ENCODE measurements around the gene LRP3.
"Not testable (repeated sequence)": the region's sequence is repeated elsewhere in the genome, so short reads cannot be mapped to it uniquely, and the experiment has no call there.

Gene LRP3

DNA sequence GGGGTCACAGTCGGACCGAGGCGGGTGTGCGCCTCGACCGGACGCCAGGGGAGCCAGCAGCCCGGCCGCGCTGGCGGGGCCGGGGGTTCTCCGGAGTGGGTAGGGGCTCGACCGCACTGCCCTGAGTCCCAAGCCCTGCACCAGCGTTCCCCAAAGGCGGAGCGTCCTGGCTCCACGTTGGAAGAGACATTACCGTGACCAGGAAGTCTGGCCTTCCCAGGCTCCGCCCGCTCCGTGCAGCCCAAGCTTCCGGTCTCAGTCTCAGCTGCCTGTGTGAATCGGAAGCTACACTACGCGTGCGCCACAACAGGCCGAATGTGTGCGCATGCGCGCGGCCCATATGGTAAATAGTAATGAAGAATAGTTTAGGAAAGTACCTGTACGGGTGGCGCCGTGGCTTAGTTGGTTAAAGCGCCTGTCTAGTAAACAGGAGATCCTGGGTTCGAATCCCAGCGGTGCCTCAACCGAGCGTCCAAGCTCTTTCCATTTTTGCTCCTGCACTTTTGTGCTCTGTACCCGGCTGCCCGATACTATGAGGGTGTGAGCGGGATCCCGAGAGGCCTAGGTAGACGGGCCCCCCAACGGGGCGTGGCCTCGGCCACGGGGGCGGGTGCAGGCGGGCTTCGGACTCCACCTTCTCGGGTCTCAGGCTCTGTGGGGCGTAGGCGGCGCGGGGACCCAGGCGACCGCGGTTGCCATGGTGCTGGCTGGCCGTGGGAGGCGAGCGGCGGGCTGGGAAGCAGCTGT lies 17.3 kb upstream of the LRP3 start:
- DNase-seq, result peak; percentile 100

DNA sequence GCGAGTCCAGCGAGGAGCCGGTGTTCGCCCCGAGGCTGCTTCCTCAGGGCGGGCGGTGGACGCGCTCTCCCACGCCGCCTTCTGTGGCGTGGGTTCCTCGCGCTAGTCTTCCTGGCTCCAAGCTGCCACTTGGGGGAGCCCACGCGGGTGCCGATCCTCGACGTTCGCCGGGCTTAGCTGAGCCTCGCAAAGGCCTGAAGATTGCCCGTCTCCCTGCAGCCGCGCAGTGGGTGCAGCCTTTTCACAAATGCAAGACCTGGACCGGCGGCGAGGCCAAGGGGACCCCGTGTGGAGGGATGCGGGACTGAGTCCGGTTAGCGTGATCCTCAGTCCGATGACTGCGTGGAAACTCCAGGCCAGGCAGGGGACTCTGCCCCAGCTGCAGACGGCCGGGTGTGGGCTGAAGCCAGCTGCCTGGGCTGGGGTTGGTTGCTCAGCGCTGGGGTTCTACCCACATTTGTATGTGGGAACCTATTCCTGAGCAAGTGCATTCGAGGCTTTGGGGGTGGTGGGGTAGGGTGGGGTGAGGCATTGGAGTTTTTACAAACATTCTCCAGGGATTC lies 16.6 kb upstream of the LRP3 start:
- no peak for DNase-seq

- no peak for DNase-seq
Measured at GRCh38 chr19:33186431-33187182, 7.5 kb upstream of the LRP3 start.

DNA sequence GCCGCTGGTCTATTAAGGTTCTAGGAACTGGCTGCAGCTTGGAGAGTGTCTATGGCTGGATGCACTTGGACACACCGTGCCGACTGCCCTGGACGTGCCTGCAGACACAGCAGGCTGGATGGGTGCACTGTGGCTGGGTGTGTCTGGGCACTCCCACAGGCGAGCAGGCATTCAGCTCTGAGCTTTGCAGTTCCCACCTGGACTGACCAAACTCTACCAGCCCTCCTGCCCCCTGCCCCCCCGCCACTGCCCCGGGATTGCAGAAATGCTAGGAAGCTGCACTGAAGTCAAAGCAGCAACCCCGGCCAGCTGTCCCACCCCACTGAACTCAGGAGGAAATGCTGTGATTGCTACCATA lies 7.0 kb upstream of the LRP3 start:
- DNase-seq, result no peak

GRCh38 chr19:33189453-33189852 lies 4.7 kb upstream of the LRP3 start:
- no peak for DNase-seq

DNA sequence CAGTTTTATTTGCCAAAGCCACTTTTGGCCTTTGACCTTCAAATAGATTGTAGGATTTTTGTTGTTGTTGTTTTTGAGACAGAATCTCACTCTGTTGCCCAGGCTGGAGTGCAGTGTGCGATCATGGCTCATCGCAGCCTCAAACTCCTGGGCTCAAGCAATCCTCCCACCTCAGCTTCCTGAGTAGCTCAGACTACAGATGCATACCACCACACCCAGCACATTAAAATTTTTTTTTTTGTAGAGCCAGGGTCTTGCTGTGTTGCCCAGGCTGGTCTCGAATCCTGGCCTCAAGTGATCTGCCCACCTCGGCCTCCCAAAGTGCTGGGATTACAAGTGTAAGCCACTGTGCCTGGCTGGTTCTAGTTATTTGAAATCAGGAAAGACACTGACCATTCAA lies 3.0 kb upstream of the LRP3 start:
- DNase-seq, result not testable (repeated sequence)

DNA sequence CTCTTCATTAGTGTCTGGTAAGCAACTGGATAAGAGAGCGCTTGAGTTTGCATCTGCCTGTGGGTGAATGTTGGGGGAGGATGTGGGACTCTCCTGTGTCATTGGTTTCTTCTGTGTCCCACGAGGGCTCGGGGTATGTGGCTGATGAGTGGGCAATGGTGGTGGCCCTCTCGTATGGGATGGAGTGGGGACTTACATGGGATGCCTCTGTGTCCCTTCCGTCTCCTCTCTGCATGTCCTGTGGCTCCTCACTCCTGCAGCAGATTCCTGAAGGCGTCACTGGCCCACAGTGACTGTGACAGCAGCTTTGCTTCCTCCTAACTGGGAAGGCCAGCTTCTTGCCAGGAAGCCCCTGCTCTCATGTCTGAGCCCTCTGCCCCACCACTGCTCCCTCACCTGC lies 2.6 kb upstream of the LRP3 start:
- no peak for DNase-seq

- no peak for DNase-seq
Measured at GRCh38 chr19:33192010-33192409, 2.1 kb upstream of the LRP3 start.

- DNase-seq, result no peak
Measured at GRCh38 chr19:33193269-33193864, 763 bp upstream of the LRP3 start.

DNA sequence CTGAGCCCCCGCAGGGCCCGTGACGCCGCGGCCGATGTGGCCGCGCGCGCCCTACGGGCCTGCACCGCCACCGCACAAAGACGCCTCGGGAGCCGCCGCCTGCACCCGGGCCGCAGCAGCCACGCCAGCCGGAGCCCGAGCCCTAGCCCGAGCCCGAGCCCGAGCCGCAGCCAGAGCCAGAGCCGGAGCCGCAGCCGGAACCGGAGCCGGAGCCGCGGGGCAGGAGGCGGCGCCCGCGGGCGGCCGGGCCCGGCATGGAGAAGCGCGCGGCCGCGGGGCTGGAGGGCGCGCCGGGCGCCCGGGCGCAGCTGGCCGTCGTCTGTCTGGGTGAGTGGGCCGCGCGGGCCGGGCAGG lies 379 bp downstream of the LRP3 start:
- DNase-seq, result no peak

DNA sequence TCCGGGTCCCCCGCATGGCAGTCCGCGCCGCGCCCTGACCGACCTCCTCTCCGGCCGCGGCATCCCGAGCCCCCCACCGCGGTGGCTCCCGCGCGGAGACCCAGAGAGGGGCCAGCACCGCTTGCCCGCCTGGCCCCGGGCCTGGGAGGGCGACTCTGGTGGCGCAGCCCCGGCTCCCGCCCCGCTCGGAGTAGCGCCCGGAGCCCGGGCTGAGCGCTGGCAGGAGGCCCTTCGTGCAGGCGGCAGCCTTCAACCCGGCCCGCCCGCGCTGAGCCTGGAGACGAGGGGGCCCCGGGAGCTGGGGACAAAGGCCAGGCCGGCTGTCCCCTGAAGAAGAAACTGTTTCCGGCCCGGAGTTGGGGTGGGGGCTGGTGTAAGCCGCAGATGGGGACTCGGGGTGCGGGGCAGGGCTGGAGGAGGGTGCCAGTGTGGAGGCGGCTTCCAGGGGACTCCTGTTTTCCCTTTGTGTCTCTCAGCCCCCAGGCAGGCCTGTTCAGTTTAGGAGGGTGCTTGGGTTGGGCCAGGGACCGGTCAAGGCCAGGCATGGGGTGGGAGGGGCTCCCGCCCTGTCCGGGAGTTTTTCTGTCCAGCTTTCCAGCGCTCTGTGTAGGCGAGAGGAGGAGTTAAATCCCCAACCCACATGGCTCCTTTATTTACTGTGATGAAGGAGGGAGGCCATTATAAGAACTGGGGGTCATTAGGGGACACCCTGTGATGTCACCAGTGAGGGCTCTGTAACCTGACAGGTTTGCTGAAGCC lies 935 bp downstream of the LRP3 start:
- DNase-seq, result peak; percentile 27

DNA sequence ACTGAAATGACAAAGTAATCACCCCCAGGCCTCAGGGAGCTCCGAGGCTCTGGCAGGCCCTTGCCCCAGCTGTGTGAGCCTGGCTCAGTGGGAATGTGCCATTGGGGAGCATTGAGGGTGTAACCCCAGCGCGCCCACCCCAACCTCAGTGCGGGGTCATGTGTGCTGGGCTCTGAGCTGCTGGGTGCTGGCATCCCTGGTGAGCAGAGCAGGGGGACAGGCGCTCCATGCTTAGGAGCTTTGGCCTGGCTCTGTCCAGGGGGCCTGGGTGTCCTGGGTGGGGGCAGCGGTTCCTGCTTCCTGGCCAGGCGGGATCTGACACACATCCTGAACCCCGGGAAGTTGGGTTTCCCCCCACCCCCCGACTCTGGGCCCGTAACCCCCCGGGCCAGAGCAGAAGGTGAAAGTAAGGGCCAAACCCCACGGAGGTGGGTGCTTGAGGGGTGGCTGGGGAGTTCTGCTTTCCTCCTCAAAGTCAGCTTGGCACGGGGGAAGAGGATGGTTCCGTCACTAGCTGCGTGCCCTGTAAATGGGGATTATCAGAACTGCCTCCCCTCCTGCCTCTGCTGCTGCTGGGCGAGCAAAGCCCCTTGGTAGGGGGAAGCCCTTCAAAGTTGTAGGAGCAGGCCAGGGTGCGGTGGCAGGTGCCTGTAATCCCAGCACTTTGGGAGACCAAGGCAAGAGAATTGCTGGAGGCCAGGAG lies 1.7 kb downstream of the LRP3 start:
- no peak for DNase-seq

DNA sequence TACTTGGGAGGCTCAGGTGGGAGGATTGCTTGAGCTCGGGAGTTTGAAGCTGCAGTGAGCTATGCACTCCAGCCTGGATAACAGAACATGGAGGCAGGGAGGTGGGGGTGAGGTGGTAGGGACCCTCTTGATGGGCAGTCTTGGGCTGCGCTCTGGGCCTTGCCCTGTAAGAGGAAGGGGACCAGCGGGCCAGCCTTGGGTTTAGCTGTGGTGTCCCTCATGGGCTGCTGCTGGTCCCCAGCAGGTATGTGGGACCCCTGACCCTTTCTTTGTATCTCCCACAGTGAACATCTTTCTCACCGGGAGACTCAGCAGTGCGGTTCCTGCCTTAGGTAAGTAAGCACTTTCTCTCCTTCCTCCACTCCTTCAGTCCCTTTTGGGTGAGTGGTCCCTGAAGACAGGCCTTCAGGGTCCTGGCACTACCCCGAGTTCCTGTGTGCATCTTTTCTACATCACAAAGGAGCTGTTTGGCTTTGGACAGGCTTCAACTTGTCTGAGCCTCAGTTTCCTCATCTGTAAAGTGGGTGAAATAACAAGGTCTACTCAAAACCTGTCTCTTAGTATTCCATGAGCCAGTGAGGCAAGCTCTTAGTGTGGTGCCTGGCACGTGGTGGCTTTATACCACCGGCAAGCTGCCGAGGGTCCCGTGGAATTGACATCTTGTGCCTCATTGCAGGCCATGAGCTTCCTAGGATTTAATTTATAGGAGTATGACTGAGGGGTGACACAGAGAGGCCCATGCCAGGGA lies 2.5 kb downstream of the LRP3 start:
- no peak for DNase-seq

- no peak for DNase-seq
Measured at GRCh38 chr19:33197591-33198000, 3.5 kb downstream of the LRP3 start.

DNA sequence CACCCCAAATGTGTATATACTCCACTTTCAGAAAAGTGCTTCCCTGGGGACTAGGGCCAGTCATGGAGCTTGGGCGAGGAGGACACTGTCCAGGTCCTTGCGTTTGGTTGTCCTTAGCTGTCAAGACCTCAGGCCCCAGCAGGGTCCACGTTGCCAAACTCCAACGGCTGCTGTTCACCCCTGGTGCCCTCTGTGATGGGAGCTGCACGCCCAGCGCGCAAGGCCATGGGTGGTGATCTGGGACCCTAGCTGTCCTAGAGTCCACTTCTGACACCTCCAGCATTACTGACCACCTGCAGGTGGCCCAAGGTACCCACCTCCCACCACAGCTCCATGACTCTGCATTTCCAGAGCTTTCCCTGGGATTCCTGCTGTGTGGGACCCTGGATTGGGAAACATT lies 4.0 kb downstream of the LRP3 start:
- no peak for DNase-seq

DNA sequence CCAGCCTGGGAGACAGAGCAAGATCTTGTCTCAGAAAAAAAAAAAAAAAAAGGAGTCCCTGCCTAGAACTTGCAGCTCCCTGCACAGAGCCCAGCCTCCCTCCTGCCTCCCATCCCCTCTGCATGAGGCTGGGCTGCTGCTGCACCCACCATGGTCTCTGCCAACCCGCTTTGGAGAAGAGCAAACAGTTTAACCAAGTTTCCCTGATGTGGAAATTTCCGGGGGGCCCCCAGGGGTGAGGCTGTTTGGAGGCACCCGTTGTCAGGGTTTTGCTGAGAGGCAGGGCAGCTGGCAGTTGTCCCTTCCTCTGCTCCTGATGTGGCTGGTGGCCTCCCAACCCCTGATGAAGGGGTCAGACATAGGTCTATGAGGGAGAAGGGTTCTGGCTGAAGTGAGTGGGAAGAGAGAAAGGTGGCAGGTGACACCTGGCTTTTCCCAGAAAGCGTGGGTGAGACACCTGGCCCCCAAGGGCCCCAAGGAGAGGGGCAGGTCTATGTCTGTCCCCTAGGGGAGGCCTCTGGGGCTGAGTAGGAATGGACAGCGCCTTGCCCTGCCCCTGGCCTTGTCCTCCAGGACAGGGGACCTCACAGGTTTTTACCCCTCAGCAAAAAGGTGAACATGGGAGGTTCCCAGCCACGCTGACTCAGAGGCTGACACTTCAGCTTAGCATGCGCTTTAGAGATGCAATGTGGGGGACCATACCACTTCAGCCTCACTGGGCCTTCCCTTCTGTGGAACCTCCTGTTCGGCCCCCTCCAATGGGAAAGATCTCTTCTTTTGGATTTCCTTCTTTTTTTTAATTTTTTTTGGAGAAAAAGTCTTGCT lies 5.5 kb downstream of the LRP3 start:
- no peak for DNase-seq

DNA sequence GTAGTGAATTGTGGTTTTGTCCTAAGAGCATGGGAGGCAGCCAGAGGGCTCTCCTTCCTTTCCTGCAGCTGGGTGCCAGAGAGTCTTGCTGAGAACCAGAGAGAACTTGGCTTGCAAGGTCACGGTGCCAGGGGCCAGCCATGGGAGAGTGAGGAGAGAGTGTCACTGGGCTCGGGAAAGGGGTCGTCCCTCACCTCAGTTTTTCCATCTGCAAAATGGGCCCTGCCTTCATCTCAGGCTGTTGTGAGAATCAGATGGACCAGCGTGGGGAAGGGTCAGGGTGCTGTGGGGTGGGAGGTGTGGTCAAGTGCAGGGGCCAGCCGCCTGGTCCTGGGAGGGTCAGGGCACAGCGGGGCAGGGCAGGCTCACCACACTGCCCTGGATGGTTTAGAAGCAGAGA lies 7.3 kb downstream of the LRP3 start:
- no peak for DNase-seq

- no peak for DNase-seq
Measured at GRCh38 chr19:33201886-33202545, 7.9 kb downstream of the LRP3 start.

- DNase-seq, result no peak
Measured at GRCh38 chr19:33202546-33203507, 8.7 kb downstream of the LRP3 start.

Measured in fibroblast of skin of scalp (primary cell).